Endodermal cell (in vitro differentiated cells): ENCODE measurements around the gene CENPP. TPM values are rescaled to one million over a fixed set of nuclear protein-coding genes. Genes with fewer than 3 reads are reported as not detected.

Source experiments
- DNase-seq: peaks from one replicate; pipeline ENCODE4 v3.0.0-alpha.2; 2017
- H3K27ac ChIP-seq: 2 replicates; pipeline ENCODE4 v1.5.1; 2013; ENCODE audit warnings: mild to moderate bottlenecking, low read depth, low read length, moderate library complexity
- H3K27me3 ChIP-seq: 2 replicates; pipeline ENCODE4 v1.6.1; 2013; ENCODE audit warnings: mild to moderate bottlenecking, low read length, moderate library complexity; ENCODE audit not compliant: insufficient read depth, control insufficient read depth, poor library complexity, severe bottlenecking
- H3K36me3 ChIP-seq: 2 replicates; pipeline ENCODE4 v1.7.0; 2013; ENCODE audit warnings: mild to moderate bottlenecking, low read length, moderate library complexity; ENCODE audit not compliant: control insufficient read depth, insufficient read depth
- H3K4me1 ChIP-seq: one replicate; pipeline ENCODE4 v1.7.0; 2013; ENCODE audit warnings: low read length; ENCODE audit not compliant: control insufficient read depth, insufficient read depth
- H3K4me3 ChIP-seq: 2 replicates; pipeline ENCODE4 v1.5.1; 2013; ENCODE audit warnings: mild to moderate bottlenecking, low read length, moderate library complexity
- H3K9ac ChIP-seq: 2 replicates; pipeline ENCODE4 v1.6.1; 2013; ENCODE audit warnings: mild to moderate bottlenecking, low read length, moderate library complexity; ENCODE audit not compliant: poor library complexity, severe bottlenecking; ENCODE audit errors: extremely low read depth
- H3K9me3 ChIP-seq: 2 replicates; pipeline ENCODE4 v1.6.1; 2013; ENCODE audit warnings: mild to moderate bottlenecking, low read length, moderate library complexity; ENCODE audit not compliant: control insufficient read depth
- H3K27ac Mint-ChIP-seq: 2 replicates; pipeline ENCODE4 v1.8.0; 2020; ENCODE audit warnings: mixed read lengths
- H3K27me3 Mint-ChIP-seq: 2 replicates; pipeline ENCODE4 v1.8.0; 2021; ENCODE audit warnings: mild to moderate bottlenecking, mixed read lengths; ENCODE audit not compliant: insufficient read depth
- H3K36me3 Mint-ChIP-seq: 2 replicates; pipeline ENCODE4 v1.8.0; 2020; ENCODE audit warnings: low read depth, mixed read lengths
- H3K4me1 Mint-ChIP-seq: 2 replicates; pipeline ENCODE4 v1.8.0; 2020; ENCODE audit warnings: mixed read lengths
- H3K4me3 Mint-ChIP-seq: 2 replicates; pipeline ENCODE4 v1.8.0; 2020; ENCODE audit warnings: mild to moderate bottlenecking, moderate library complexity, mixed read lengths
- H3K9me3 Mint-ChIP-seq: 2 replicates; pipeline ENCODE4 v1.8.0; 2020; ENCODE audit warnings: mild to moderate bottlenecking, mixed read lengths
- CTCF ChIP-seq: fragments of 200-600 bp; sonication (generic); conservative IDR thresholded peaks from 2 replicates; pipeline ENCODE4 v1.5.0; 2021; ENCODE audit warnings: antibody characterized with exemption, mild to moderate bottlenecking
- WGBS, 2 experiments: methylation state at CpG; one replicate each; pipeline versions ENCODE4 v1.1.5 to v1.1.7; 2013; ENCODE audit warnings: missing lambda C conversion rate in 2 of 2, mixed read lengths in 1 of 2; ENCODE audit not compliant: insufficient coverage in 1 of 2, insufficient read length in 1 of 2; 5-methylcytosine and 5-hydroxymethylcytosine counted together
- total RNA-seq, 2 donors: library from RNA; stranded (reverse); fragmentation: NEBNext Ultra II Directional in 1 of 2; extraction: Animal tissue kit (Norgen Biotek cat#: 25700) in 1 of 2; gene quantifications; 2 replicates in 1 of 2; 3 replicates in 1 of 2; pipeline ENCODE4 v1.2.1, GENCODE V29; 2021

The CENPP gene
- total RNA-seq, 2 donors from 2014 or later = 8.2 to 9.2 TPM

DNA sequence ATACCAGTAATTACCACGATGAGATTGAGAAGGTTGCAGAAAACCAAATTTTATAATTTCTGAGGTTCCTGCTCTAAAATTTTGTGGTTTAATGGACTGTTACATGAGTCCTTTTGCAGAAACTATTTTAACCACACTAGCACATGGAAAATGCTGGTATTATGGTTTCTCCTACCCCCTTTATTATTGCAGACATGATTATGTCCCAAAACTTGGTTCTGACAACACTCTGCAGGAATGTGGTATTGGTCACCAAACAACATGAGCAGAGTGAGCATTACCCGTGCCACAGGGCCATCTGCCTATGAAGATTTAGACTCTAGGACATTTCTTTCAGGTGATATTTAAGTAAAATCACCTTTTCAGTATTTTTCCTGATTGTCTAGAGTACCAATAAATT is 212.8 kb downstream of the CENPP start:
- TF ChIP-seq CTCF = no peak
- H3K4me1 ChIP-seq = no peaks in the 10 kb centered on the region
- Mint-ChIP-seq H3K4me1 (peaks cover 26% of the 10 kb centered on the region), H3K27me3 (no peaks in the 10 kb centered on the region), H3K36me3 (no peaks in the 10 kb centered on the region), H3K9me3 (no peaks in the 10 kb centered on the region), H3K4me3 (no peak overlapping the region), H3K27ac (no peak overlapping the region)
- no peak overlapping the region for H3K27ac ChIP-seq
- H3K4me3 ChIP-seq = no peak overlapping the region
- H3K36me3 ChIP-seq = no peaks in the 10 kb centered on the region
- no peak for DNase-seq
- no peaks in the 10 kb centered on the region for H3K27me3 ChIP-seq
- no peak overlapping the region for H3K9ac ChIP-seq
- 94 to 96% methylated on average over 2 of the region's 2 CpGs for WGBS, 2 experiments
- no peaks in the 10 kb centered on the region for H3K9me3 ChIP-seq

DNA sequence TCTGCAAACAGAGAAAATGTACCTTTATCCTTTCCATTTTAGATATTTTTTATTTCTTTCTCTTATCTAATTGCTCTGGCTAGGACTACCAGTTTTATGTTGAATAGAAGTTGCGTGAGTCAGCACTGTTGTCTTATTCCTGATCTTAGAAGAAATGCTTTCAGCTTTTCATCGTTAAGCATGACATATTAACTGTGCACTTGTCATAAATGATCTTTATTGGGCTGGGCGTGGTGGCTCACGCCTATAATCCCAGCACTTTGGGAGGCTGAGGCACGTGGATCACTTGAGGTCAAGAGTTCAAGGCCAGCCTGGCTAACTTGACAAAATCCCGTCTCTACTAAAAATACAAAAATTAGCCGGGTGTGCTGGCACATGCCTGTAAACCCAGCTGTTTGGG is 218.2 kb downstream of the CENPP start:
- no peak overlapping the region for H3K9ac ChIP-seq
- Mint-ChIP-seq H3K36me3 (peaks cover 3% of the 10 kb centered on the region), H3K4me3 (no peak overlapping the region), H3K9me3 (peaks cover 5% of the 10 kb centered on the region), H3K4me1 (no peaks in the 10 kb centered on the region), H3K27me3 (no peaks in the 10 kb centered on the region), H3K27ac (no peak overlapping the region)
- H3K4me1 ChIP-seq = no peaks in the 10 kb centered on the region
- no peak for DNase-seq
- no peaks in the 10 kb centered on the region for H3K27me3 ChIP-seq
- no peak for TF ChIP-seq CTCF
- 93 to 96% methylated on average over 6 to 7 of the region's 7 CpGs for WGBS, 2 experiments
- H3K4me3 ChIP-seq = no peak overlapping the region
- H3K36me3 ChIP-seq = no peaks in the 10 kb centered on the region
- H3K27ac ChIP-seq = no peak overlapping the region
- no peaks in the 10 kb centered on the region for H3K9me3 ChIP-seq

DNA sequence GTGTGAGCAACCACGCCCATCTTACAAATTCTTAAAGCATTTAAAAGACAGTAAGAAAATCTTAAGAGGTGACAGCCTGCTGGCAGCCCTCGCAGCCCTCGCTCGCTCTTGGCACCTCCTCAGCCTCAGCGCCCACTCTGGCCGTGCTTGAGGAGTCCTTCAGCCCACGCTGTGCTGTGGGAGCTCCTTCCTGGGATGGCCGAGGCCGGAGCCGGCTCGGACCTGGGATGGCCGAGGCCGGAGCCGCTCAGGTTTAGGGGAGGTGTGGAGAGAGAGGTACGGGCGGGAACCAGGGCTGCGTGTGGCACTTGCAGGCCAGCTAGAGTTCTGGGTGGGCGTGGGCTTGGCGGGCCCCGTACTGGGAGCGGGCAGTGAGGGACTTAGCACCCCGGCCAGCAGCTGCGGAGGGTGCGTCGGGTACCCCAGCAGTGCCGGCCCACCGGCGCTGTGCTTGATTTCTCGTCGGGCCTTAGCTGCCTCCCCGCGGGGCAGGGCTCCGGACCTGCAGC is 219.3 kb downstream of the CENPP start:
- peaks cover 5% of the 10 kb centered on the region for H3K9me3 Mint-ChIP-seq
- H3K27me3 Mint-ChIP-seq = no peaks in the 10 kb centered on the region
- H3K4me1 ChIP-seq = no peaks in the 10 kb centered on the region
- H3K4me1 Mint-ChIP-seq = no peaks in the 10 kb centered on the region
- H3K4me3 Mint-ChIP-seq = no peak overlapping the region
- no peak for DNase-seq
- H3K36me3 ChIP-seq = no peaks in the 10 kb centered on the region
- H3K27me3 ChIP-seq = no peaks in the 10 kb centered on the region
- H3K27ac Mint-ChIP-seq = no peak overlapping the region
- H3K27ac ChIP-seq = no peak overlapping the region
- H3K36me3 Mint-ChIP-seq = peaks cover 3% of the 10 kb centered on the region
- no peak for TF ChIP-seq CTCF
- WGBS, 2 experiments = 93 to 96% methylated on average over 20 to 33 of the region's 33 CpGs
- no peak overlapping the region for H3K9ac ChIP-seq
- no peaks in the 10 kb centered on the region for H3K9me3 ChIP-seq
- no peak overlapping the region for H3K4me3 ChIP-seq
